ENCODE results near the gene RASGRP4.

Gene RASGRP4

GRCh38 chr19:38401148-38401547 is 24.9 kb downstream of the RASGRP4 start:
- H3K9me3 ChIP-seq = no peaks in the 10 kb centered on the region
- no peak overlapping the region for H3K4me3 ChIP-seq
- H3K4me1 ChIP-seq = peaks cover 0 to 21% (median 5%) of the 10 kb centered on the region in 4 donors
- TF ChIP-seq, protein P1, sequence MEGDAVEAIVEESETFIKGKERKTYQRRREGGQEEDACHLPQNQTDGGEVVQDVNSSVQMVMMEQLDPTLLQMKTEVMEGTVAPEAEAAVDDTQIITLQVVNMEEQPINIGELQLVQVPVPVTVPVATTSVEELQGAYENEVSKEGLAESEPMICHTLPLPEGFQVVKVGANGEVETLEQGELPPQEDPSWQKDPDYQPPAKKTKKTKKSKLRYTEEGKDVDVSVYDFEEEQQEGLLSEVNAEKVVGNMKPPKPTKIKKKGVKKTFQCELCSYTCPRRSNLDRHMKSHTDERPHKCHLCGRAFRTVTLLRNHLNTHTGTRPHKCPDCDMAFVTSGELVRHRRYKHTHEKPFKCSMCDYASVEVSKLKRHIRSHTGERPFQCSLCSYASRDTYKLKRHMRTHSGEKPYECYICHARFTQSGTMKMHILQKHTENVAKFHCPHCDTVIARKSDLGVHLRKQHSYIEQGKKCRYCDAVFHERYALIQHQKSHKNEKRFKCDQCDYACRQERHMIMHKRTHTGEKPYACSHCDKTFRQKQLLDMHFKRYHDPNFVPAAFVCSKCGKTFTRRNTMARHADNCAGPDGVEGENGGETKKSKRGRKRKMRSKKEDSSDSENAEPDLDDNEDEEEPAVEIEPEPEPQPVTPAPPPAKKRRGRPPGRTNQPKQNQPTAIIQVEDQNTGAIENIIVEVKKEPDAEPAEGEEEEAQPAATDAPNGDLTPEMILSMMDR (IDR thresholded peaks at IDR 0.05) = no peak
- H3K27me3 ChIP-seq = peaks cover 0 to 44% of the 10 kb centered on the region in 2 donors
- intact Hi-C loops (cut with DNase I; ENCODE audit: low total_unique reads) = loop anchor here (5.0 kb wide), 1 partner anchor 231 kb away; no protein-coding TSS in a partner anchor
- no peak overlapping the region for H3K27ac ChIP-seq
- peaks cover 0 to 14% (median 9%) of the 10 kb centered on the region in 3 donors for H3K36me3 ChIP-seq
- no peak for DNase-seq

GRCh38 chr19:38400361-38400760 is 25.7 kb downstream of the RASGRP4 start:
- H3K4me1 ChIP-seq = peaks cover 0 to 21% (median 5%) of the 10 kb centered on the region in 4 donors
- no peak for DNase-seq
- peaks cover 0 to 52% of the 10 kb centered on the region in 2 donors for H3K27me3 ChIP-seq
- peaks cover 0 to 7% (median 7%) of the 10 kb centered on the region in 3 donors for H3K36me3 ChIP-seq
- H3K27ac ChIP-seq = no peak overlapping the region
- H3K4me3 ChIP-seq = no peak overlapping the region
- intact Hi-C loops (cut with DNase I; ENCODE audit: low total_unique reads) = loop anchor here (5.0 kb wide), 1 partner anchor 232 kb away; no protein-coding TSS in a partner anchor
- H3K9me3 ChIP-seq = no peaks in the 10 kb centered on the region
- TF ChIP-seq, protein P1 (IDR thresholded peaks at IDR 0.05) = no peak

- Histone ChIP-seq H3K4me1 (peaks cover 0 to 17% (median 7%) of the 10 kb centered on the region in 4 donors), H3K27me3 (peaks cover 0 to 60% of the 10 kb centered on the region in 2 donors), H3K27ac (no peak overlapping the region), H3K9me3 (no peaks in the 10 kb centered on the region), H3K4me3 (no peak overlapping the region), H3K36me3 (no peaks in the 10 kb centered on the region)
- intact Hi-C loops (cut with DNase I; ENCODE audit: low total_unique reads) = loop anchor here (5.0 kb wide), 1 partner anchor 218 kb away; the partner anchor contains the start of genes EIF3K and MAP4K1
- no peak for DNase-seq
- TF ChIP-seq, protein P1 (IDR thresholded peaks at IDR 0.05) = no peak
Observed at GRCh38 chr19:38399537-38399936, 26.5 kb downstream of the RASGRP4 start.

- intact Hi-C loops (cut with DNase I; ENCODE audit: low total_unique reads) = loop anchor here (5.0 kb wide), 1 partner anchor 218 kb away; the partner anchor contains the start of genes EIF3K and MAP4K1
- H3K27me3 ChIP-seq = peaks cover 0 to 63% of the 10 kb centered on the region in 2 donors
- no peak overlapping the region for H3K27ac ChIP-seq
Observed at GRCh38 chr19:38399081-38399480, 26.9 kb downstream of the RASGRP4 start.

GRCh38 chr19:38395381-38396114 is 30.5 kb downstream of the RASGRP4 start:
- no peaks in the 10 kb centered on the region for H3K36me3 ChIP-seq
- H3K27me3 ChIP-seq = peaks cover 0 to 52% of the 10 kb centered on the region in 2 donors

More at GRCh38 chr19:38399081-38399480, 26.9 kb downstream of the RASGRP4 start:
- Histone ChIP-seq H3K4me3 (no peak overlapping the region), H3K4me1 (peaks cover 0 to 14% (median 6%) of the 10 kb centered on the region in 4 donors), H3K36me3 (no peaks in the 10 kb centered on the region), H3K9me3 (no peaks in the 10 kb centered on the region)
- no peak for DNase-seq
- TF ChIP-seq, protein P1 (IDR thresholded peaks at IDR 0.05) = no peak

More at GRCh38 chr19:38395381-38396114, 30.5 kb downstream of the RASGRP4 start:
- Histone ChIP-seq H3K4me3 (no peak overlapping the region), H3K27ac (no peak overlapping the region), H3K4me1 (peaks cover 0 to 5% (median 0%) of the 10 kb centered on the region in 4 donors), H3K9me3 (no peaks in the 10 kb centered on the region)
- intact Hi-C loops (cut with DNase I; ENCODE audit: low total_unique reads) = loop anchor here (5.0 kb wide), 1 partner anchor 222 kb away; the partner anchor contains the start of genes EIF3K and MAP4K1
- no peak for DNase-seq
- TF ChIP-seq, protein P1 (IDR thresholded peaks at IDR 0.05) = no peak
